ENCODE results near the gene RGS16.
"Not testable (repeated sequence)": the region's sequence is repeated elsewhere in the genome, so short reads cannot be mapped to it uniquely, and the experiment has no call there.

RGS16 gene, protein sequence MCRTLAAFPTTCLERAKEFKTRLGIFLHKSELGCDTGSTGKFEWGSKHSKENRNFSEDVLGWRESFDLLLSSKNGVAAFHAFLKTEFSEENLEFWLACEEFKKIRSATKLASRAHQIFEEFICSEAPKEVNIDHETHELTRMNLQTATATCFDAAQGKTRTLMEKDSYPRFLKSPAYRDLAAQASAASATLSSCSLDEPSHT

GRCh38 chr1:182604175-182605164 is at the start of gene RGS16:
TSS of gene RGS16 (minus strand) at chr1:182604389. CDS start at chr1:182604259, 130 bp downstream.
- DNase-seq (ENCODE audit: low read depth, low spot score) = no peak

DNA sequence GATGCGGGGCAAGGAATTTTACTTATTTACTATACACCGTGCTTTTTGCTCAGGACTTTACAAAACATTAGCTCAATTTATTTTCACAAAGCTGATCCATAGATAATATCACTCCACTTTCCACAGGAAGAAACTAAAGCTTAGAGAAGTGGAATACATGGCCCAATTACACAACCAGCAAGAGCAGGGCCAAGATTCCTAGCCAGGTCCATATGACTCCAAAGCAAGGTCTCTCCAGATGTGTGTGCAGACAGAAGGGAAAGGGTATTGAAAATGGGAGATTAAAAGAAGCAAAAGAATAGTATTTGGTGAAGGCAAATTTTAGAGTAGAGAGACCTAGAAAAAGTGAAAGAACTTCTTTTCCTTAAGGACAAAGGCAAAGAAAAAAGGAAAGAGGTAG is 49.8 kb upstream of the RGS16 start:
- no peak for DNase-seq (ENCODE audit: low read depth, low spot score)

GRCh38 chr1:182652933-182653332 is 48.7 kb upstream of the RGS16 start:
- DNase-seq (ENCODE audit: low read depth, low spot score) = no peak

DNA sequence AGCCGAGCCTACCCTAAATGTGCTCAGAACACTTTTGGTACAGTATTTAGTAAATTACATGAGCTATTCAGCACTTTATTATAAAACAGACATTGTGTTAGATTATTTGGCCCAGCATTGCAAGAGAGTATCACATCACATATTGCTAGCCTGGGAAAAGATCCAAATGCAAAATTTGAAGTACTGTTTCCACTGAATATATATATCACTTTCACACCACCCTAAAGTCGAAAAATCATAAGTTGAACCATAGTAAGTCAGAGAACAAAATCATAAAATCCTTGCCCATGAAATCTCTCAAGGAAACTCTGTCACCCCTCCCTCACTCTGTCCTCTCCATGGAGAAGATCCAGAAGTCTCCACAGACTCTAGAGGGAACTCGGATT is 47.1 kb upstream of the RGS16 start:
- DNase-seq (ENCODE audit: low read depth, low spot score) = no peak

GRCh38 chr1:182650678-182651338 is 46.6 kb upstream of the RGS16 start:
- DNase-seq (ENCODE audit: low read depth, low spot score) = no peak

DNA sequence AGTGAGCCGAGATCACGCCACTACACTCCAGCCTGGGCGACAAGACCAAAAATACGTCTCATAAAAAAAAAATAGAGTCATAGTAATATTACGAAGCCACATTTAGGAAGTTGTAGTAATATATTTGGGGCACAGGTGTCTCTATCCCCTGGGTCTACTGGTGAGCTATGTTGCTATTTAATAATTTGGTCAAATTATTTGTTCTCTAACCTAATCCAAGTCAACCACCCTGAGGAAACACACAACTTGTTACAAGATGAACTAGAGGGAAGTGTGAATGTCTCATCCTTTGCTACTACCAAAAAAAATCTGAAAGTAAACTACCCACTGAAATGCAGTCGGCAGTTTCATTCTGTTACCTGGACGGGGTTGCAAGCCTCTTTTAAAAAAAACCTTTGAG is 44.9 kb upstream of the RGS16 start:
- no peak for DNase-seq (ENCODE audit: low read depth, low spot score)

- DNase-seq (ENCODE audit: low read depth, low spot score) = no peak
Measured at GRCh38 chr1:182646739-182647138, 42.5 kb upstream of the RGS16 start.

- DNase-seq (ENCODE audit: low read depth, low spot score) = no peak
Measured at GRCh38 chr1:182644886-182645285, 40.7 kb upstream of the RGS16 start.

DNA sequence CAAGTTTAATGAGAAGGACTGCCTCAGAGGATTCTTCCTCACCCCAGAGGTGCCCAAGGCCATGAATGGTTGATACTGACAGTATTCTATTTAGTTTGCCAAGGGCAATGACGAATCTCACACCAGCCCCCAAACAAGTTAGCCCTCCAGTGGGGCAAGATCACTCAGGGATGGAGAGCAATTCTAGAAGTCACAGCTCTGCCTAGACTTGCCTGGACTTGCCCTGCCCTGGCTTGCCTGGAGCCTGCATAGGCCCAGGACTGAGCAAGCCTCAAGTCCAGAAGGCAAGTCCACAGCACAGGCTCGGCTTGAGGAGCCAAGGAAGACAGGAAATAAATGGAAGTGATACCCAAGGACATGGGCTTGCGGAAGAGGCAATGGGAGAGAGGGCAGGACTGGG is 39.5 kb upstream of the RGS16 start:
- no peak for DNase-seq (ENCODE audit: low read depth, low spot score)

DNA sequence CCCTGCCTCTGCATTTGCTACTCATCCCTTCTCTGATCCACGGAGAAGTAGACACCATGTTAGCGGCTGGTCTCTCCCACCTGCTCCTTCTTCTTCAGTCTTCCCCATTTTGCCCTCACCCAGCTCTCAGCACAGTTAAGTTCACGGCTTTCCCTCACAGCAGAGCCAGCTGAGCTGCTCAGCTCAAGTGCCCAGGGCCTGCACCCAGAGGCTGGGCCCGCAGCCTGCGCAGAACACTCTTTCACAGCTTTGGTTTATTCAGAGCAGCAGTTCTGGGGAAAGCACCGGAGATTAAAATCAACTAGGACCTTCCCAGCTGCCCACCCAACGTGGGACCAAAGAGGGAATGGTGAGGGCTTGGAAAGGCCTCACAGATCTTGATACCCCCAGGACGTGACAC is 38.3 kb upstream of the RGS16 start:
- DNase-seq (ENCODE audit: low read depth, low spot score) = no peak

DNA sequence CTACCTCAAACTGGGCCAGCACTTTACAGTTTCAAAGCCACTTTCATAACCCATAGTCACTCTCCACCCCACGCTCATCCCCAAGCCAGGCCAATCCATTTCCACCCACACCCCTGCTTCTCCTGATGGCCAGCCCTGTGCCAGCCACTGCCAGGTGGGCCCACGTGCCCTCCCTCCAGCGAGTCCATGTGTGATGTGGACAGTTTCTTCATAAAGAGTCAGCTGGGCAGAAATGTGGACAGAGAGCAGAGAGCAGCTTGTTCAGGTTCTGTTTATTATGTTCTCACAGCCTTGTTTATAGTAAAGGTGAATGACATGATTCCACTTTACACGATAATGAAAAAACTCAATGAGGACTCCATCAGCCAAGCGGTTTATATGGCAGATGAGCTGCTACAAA is 37.4 kb upstream of the RGS16 start:
- DNase-seq (ENCODE audit: low read depth, low spot score) = no peak

DNA sequence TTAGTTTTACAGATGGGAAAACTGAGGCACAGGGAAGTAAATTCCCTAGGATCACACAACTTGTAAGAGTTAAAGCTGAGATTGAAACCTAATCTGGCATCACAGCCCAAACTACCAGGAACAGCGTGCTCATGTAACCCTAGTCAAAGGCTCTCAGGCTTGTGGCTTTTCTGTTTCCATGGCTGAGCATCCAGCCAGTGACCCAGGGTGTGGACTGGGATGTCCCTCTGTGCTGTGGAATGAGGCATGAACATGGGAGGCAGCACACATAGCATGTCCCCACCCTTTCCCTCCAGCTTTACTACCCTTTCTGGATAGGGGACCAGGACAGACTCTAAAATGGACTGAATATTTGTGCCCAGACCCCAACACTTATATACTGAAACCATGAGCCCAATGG is 35.1 kb upstream of the RGS16 start:
- no peak for DNase-seq (ENCODE audit: low read depth, low spot score)

DNA sequence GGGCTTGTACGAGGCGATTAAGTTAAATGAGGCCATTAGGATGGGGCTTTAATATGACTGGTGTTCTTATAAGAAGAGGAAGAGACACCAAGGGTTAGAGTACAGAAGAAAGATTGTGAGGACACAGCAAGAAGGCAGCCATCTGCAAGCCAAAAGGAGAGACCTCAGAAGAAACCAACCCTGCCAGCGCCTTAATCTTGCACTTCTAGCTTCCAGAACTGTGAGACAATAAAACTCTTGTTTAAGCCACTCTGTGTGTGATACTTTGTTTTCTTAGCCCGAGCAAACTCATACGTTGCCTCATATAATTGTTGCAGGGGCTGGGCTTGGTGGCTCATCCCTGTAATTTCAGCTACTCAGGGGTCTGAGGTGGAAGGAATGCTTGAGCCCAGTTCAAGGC is 33.6 kb upstream of the RGS16 start:
- DNase-seq (ENCODE audit: low read depth, low spot score) = no peak

- no peak for DNase-seq (ENCODE audit: low read depth, low spot score)
Measured at GRCh38 chr1:182635871-182636270, 31.7 kb upstream of the RGS16 start.

DNA sequence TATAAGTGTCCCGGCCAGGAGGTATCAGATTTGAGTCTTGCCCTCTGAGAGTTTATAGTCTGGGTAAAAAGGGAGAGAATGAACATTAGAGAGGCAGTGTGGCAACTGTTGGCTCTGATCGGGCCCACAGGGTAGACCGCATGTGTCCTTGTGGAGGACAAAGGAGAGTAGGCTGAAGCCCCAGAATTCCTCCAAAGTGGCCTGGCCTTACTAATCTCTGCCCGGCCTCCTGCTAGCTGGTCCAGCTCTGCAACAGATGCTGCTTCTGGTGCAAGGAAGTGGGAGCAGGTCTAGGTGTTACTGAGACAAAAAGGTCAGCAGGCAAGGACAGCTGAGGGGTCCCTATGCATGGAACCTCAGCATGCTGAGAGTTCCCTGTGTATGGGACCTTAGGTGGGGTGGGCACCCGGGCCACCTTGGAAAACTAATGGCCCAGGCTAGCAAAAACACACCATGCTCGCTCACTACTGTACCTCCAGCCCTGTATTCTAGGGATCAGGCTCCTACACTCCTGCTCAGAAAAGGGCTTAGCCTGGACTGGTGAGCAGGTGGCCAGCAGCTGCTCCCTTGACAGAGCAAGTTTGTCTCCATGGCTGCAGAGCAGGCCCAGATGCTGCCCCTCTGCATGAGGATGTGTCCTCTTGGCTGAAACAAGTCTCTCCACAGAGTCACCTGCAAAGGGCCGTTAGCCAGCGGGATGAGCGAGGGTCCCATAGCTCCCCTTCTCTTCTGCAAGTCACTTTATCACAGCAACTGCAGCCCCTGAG is 30.3 kb upstream of the RGS16 start:
- DNase-seq (ENCODE audit: low read depth, low spot score) = no peak

GRCh38 chr1:182633657-182634281 is 29.6 kb upstream of the RGS16 start:
- DNase-seq (ENCODE audit: low read depth, low spot score) = no peak

DNA sequence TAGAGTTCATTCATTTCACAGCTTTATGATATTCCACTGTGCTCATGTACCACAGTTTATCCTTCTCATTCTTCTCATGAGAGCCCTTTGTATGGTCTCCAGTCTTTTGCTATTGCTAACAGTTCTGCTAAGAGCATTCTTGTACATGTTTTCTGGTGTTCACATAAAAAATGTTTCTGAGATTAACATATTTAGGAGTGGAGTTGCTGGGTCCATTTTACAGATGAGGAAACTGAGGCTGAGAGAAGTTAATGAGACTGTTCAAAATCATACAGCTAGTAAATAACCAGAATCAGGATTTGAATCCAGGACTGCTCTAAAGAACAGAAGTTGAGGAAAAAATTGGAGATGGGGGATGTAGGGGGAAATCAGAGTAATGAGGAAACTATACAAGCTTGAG is 28.8 kb upstream of the RGS16 start:
- DNase-seq (ENCODE audit: low read depth, low spot score) = no peak

DNA sequence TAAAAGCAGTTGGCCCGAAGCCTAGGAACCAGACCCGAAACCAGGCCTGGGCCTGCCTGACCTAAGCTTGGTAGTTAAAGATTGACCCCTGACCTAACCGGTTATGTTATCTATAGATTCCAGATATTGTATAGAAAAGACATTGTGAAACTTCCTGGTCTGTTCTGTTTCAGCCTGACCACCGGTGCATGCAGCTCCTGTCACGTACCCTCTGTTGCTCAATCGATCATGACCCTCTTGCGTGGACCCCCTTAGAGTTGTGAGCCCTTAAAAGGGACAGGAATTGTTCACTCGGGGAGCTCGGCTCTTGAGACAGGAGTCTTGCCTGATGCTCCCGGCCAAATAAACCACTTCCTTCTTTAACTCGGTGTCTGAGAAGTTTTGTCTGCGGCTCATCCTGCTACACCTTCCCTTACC is 28.3 kb upstream of the RGS16 start:
- DNase-seq (ENCODE audit: low read depth, low spot score) = not testable (repeated sequence)

DNA sequence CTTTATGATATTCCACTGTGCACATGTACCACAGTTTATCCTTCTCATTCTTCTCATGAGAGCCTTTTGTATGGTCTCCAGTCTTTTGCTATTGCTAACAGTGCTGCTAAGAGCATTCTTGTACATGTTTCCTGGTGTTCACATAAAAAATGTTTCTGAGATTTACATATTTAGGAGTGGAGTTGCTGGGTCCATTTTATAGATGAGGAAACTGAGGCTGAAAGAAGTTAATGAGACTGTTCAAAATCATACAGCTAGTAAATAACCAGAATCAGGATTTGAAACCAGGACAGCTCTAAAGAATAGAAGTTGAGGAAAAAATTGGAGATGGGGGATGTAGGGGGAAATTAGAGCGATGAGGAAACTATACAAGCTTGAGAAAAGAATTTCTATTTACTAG is 27.8 kb upstream of the RGS16 start:
- DNase-seq (ENCODE audit: low read depth, low spot score) = no peak

- no peak for DNase-seq (ENCODE audit: low read depth, low spot score)
Measured at GRCh38 chr1:182631053-182631677, 27.0 kb upstream of the RGS16 start.

DNA sequence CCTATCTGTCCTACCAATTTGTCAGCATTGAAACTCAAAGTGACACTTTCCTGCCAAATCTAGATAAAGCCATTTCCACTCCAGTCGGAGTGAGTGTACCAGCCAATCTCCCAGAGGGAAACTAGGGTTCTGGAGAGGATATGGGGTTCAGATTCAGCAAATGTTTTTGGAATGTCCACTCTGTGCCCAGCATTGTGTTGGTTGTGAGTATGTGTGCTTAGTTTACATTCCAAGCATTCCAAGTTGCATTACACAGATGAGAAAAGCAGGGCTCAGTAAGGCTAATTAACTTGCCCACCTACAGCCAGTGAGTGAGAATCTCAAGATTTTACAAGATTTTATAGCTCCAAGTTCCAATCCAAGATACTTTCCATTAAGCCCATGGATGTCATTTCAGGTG is 26.4 kb upstream of the RGS16 start:
- DNase-seq (ENCODE audit: low read depth, low spot score) = no peak
